GM19455 (cell line): Measurements from ENCODE around the gene ANKRD11.

Source experiments
- ATAC-seq: cut with Tn5 transposase; IDR thresholded peaks from one replicate; pipeline ENCODE4 v1.9.1; 2021; ENCODE audit not compliant: unreplicated experiment

The ANKRD11 gene

GRCh38 chr16:89490439-89491237 is at the start of gene ANKRD11:
ANKRD11 (minus strand) TSS chr16:89490561; CDS start chr16:89317019, 173,542 bp downstream.
- peak; percentile 78 for ATAC-seq

DNA sequence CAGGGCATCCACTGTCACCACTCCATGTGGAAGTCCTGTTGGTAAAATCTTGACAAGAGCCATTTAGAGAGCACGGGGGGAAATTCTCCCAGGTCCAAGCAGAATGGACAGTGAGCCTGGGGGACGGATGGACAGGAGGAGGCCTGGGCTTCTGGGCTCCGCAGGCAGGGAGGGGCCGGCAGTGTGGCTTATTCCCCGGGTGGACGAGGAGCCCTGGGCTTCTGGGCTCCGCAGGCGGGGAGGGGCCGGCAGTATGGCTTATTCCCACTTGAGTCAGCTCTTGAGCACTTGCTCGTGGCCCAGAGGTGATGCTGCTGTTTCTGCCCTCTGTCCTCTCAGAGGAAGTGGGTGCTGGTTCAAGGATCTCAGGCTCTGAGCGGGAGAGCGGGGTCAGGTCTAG is 47.9 kb upstream of the ANKRD11 start:
- no peak for ATAC-seq

- ATAC-seq = no peak
Observed at GRCh38 chr16:89537549-89537925, 47.2 kb upstream of the ANKRD11 start.

GRCh38 chr16:89536886-89537548 is 46.7 kb upstream of the ANKRD11 start:
- ATAC-seq = no peak

GRCh38 chr16:89536371-89536770 is 46.0 kb upstream of the ANKRD11 start:
- ATAC-seq = no peak

DNA sequence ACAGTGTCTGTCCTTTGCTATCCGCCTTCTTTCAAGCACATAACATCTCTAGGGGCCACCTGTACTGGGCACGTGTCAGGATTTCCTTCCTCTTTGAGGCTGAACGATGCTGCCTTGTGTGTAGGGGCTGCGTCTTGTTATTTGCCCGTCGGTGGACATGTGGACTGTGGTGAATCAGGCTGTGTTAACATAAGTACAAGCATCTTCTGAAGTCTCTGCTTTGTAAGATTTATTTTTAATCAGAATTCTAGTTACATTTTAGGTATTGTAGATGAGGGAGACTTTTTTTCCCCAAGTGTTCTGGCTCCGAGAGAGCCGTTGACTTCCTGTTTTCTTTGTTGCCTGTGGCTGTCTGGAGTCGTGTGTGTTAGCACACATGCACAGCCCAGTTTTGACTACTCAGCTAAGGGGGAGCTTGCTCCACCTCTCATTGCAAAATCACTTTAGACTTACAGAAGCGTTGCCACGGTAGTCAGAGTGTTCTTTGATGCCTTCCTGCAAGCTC is 43.9 kb upstream of the ANKRD11 start:
- no peak for ATAC-seq

GRCh38 chr16:89531821-89532526 is 41.6 kb upstream of the ANKRD11 start:
- ATAC-seq = no peak

DNA sequence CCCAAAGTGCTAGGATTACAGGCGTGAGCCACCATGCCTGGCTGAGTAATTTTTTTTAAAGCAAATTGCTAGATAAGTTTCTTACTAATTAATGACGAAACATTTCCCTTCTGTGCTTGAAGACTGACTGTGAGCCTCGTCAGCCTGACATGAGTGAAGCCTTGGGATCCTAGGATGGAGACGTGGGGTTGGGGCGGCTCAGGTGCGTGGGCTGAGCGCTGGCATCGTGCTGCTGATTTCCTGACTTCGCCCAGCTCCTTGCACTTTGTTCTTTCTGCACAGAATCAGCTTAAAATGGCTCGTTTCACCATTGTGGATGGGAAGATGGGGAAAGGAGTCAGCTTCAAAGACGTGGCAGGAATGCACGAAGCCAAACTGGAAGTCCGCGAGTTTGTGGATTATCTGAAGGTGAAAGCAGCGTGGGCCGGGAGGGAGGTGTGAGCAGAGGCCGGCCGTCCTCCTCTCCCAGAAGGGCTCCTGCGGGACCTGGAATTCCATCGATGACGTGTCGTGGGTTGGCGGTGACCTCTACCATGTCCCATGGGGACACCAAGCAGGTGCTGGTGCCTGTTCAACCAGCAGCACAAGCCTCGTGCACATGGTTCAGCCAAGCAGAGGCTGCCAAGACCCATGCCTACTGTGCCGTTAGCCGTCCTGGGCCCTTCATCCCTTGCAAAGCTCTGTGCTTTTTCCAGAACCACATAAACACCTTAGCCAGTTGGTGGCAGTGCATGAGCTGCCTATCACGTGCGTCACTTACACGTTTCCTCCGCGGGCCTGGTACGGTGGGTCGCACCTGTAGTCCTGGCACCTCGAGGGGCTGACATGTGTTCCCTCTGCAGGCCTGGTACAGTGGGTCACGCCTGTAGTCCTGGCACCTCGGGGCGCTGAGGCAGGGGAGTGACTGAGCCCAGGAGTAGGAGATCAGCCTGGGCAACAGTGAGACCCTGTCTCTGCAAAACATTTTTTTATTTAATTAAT is 40.3 kb upstream of the ANKRD11 start:
- ATAC-seq = no peak

GRCh38 chr16:89529097-89529496 is 38.7 kb upstream of the ANKRD11 start:
- ATAC-seq = no peak

DNA sequence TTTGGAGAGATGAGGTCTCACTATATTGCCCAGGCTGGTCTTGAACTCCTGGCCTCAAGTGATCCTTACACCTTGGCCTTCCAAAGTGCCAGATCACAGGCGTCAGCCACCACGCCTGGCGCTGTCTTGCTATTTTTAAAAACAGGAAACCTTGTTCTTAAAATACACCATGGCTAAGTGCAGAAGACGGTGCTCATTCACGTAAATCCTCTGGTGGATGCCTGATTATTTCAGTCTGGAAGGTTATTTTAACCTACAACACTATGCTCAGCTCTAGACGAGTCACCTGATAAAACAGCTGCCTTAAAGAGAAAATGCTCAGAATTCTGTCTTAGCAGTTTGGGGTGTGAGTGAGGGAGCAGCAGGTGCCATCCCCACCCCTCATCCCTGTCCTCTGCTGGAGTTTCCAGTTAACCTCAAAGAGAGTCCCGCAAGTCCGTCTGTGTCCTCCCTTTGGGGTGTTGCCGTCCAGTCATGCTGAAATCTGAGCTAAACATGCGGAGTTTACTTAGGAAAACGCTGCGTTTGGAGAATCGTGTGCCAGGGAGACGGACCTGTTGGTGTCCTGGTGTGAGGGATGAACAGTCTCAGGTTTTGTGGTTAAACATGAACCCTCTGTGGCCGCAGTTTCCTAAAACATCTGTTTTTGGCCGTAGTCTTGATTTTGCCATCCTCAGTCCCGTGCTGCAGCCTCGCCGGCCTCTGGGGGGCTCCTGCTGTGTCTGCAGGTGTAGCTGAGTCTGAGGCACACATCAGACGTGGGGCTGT is 35.0 kb upstream of the ANKRD11 start:
- no peak for ATAC-seq

- ATAC-seq = no peak
Observed at GRCh38 chr16:89523680-89524344, 33.5 kb upstream of the ANKRD11 start.

DNA sequence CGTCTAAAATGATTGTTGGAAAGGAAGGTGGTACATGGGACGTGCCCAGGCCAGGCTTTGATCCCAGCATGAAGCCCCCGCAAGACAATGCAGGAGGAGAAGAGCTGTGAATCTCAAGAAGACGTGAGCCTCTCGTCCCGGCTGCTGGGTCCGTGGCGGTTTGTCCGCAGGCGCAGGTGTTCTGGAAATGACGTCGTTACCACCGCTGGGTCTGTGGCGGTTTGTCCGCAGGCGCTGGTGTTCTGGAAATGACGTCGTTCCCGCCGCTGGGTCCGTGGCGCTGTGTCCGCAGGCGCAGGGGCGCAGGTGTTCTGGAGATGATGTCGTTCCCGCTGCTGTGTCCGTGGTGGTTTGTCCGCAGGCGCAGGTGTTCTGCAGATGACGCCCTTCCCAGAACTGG is 31.9 kb upstream of the ANKRD11 start:
- ATAC-seq = no peak

DNA sequence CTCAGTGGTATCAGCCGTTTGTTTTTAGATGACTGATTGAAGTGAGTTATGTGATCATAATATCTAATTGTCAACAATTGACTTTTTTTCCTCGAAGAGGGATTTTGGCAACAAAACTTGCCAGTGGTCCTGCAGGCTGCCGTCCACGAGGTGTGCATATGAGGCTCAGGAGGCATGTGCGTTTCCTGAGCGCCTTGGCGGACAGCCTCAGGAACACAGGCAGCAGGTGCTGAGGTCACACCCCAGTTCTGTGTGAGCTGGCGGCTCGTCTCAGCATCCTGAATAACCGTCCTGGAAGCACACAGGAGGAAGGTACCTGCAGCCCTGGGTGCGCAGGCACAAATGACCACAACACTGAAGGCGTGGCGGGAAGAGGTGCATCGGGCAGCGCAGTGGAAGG is 29.5 kb upstream of the ANKRD11 start:
- ATAC-seq = no peak

DNA sequence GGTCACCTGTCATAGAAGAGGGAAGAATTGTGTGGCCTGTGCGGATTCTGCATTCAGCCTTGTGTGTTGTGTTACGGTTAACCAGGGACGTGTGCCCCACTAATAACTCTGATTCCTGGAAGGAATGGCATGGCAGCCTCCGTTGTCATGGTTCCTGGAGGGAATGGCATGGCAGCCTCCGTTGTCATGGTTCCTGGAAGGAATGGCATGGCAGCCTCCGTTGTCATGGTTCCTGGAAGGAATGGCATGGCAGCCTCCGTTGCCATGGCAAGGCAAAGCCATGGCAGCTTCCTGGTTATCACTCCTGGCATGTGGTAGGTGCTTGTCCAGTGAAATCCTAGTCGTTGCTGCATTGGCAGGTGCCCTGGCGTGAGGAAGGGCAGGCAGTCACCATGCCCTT is 26.8 kb upstream of the ANKRD11 start:
- no peak for ATAC-seq

DNA sequence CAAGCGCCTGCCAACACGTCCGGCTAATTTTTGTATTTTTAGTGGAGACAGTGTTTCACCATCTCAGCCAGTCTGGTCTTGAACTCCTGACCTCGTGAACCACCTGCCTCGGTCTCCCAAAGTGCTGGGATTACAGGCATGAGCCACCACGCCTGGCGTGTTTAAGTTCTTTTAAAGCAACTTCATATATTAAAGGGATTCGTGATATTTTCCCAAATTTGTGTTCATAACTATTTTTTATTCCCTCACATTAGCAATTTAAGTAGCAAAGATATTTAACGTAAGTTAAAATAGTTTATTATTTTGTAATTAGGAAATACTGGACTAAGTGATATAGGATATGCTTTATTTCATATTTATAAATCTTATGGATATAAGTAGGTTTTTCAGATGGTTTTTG is 22.1 kb upstream of the ANKRD11 start:
- ATAC-seq = no peak

- no peak for ATAC-seq
Observed at GRCh38 chr16:89511374-89511773, 21.0 kb upstream of the ANKRD11 start.

DNA sequence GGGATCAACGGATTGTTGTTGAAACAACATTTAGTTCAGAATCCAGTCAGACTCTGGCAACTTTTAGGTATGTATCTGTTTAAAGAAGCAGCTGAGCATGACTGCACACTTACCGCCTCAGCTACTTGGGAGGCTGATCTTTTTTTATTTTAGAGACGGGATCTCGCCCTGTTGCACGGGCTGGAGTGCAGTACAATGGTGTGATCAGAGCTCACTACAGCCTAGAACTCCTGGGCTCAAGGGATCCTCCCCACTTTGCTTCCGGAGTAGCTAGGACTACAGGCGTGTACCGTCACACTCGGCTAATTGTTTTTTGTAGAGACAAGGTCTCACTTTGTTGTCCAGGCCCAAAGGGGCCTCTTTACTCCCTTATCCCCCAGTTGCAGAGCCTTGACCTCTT is 20.2 kb upstream of the ANKRD11 start:
- ATAC-seq = no peak

DNA sequence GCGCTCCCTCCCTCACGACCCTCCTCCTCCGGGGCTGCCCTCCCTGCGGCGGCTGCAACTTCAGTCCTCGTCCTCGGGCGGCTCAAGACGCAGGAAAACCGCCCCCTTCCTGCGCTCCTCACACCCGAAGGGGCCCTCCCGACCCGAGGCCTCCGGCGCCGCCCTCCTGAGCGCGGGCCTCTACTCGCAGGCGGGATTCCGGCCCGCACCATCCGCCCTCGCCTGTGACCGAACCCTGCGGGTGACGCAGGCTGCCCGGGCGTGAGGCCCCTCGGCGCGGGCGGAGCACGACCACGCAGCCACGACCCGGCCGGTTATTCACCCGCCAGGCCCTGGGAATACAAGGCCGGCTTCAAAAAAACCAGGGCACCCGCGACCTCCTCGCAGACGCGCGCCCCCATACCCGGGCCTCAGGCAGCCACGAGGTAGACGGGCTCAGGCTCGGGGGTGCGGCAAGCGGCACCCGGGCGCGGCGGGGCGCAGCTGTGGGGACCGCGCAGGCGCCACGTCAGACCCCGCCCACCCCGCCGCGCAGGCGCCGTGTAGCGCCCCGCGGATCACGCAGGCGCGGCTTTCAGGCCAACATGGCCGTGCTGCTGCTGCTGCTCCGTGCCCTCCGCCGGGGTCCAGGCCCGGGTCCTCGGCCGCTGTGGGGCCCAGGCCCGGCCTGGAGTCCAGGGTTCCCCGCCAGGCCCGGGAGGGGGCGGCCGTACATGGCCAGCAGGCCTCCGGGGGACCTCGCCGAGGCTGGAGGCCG is 17.7 kb upstream of the ANKRD11 start, which contains the start of gene SPG7:
TSS of gene SPG7 (plus strand) at position 570 of the 757 bp plus-strand sequence. CDS start at position 585, 15 bp downstream.
- ATAC-seq = peak; percentile 70
